Measurements from ENCODE around the gene OR2AJ1.

OR2AJ1 gene

DNA sequence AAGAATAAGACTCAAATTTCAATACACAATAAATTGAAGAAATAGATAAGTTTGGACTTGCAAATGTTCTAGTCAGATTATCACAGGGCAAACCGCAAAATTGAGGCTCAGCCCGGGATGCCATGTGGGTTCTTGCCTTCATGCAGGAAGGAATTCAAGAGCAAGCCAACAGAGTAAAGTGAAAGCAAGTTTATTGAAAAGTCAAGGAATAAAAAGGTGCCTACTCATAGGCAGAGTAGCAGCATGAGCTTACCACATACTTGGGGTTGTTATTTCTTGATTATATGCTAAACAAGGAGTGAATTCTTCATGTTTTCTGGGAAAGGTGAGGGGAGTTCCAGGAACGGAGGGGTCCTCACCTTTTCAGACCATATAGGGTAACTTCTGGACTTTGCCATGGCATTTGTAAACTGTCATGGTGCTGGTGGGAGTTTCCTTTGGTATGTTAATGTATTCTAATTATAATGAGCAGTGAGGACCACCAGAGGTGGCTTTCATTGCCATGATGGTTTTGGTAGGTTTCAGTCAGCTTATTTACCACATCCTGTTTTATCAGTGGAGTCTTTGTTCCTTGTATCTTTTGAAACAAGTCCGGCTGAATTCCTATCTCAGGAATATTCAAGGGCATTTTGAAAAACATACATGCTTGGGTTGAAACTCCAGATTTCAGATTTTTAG lies 38.4 kb downstream of the OR2AJ1 start:
- DNase-seq, result no peak

DNA sequence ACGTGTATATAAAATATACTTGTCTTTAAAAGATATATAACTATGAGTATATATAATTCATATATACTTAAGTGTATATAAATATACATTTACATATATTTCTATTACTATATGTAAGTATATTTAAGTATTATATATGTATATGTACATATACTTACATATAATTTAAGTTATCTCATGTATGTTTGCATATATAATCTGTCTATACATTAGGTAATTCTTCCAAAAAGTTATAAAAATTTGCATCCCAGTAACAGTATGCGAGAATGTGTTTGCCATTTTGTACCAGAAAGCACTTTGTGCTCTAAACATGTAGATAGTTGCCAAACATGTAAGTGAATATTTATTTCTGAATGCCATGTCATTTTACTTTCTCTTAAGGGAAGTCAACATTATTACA lies 40.2 kb downstream of the OR2AJ1 start, which contains the start of gene OR2AK2:
Gene OR2AK2, plus strand, starts transcription at position 301 of the 400 bp plus-strand sequence. CDS start 144 bp downstream, outside the sequence.
- no peak for DNase-seq

DNA sequence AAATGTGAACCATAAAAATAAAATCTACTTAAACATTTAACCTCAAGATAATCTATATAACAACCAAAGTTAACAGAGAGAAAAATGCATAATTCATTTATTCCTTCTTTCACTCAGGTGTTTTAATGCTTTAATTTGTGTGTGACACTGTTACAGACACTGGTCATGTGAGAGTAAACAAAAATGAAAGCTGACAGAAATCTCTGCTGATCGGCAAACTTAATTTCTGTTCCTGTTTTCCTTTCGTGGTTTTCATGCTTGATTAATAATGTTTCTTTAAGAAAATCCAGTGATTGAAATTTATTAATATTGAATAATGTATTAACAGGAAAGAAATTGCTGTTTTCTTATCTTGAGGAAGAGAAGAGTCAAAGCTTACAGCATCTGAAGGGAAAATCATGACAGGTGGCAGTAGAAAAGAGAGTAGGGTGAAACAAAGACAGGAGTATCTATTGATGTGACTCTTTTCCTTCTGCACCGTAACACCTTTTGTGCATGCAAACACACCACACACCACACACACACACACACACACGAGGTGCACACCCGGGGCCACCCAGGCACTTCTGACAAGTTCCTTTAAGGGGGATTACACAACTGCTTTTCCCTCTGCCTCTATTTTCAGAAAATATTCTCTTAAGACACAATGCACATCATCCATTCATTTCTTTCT lies 42.0 kb downstream of the OR2AJ1 start:
- DNase-seq, result no peak

All from RPMI8226 (cell line).